ENCODE measurements around the gene ILK.

- TF ChIP-seq, protein P1, sequence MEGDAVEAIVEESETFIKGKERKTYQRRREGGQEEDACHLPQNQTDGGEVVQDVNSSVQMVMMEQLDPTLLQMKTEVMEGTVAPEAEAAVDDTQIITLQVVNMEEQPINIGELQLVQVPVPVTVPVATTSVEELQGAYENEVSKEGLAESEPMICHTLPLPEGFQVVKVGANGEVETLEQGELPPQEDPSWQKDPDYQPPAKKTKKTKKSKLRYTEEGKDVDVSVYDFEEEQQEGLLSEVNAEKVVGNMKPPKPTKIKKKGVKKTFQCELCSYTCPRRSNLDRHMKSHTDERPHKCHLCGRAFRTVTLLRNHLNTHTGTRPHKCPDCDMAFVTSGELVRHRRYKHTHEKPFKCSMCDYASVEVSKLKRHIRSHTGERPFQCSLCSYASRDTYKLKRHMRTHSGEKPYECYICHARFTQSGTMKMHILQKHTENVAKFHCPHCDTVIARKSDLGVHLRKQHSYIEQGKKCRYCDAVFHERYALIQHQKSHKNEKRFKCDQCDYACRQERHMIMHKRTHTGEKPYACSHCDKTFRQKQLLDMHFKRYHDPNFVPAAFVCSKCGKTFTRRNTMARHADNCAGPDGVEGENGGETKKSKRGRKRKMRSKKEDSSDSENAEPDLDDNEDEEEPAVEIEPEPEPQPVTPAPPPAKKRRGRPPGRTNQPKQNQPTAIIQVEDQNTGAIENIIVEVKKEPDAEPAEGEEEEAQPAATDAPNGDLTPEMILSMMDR (IDR thresholded peaks at IDR 0.05): no peak
- peak in 2 of 3 donors; percentile 6 to 54 for TF ChIP-seq POLR2AphosphoS5 (IDR thresholded peaks at IDR 0.05)
- no peak for TF ChIP-seq EP300 (IDR thresholded peaks at IDR 0.05; ENCODE audit: low read depth)
- no peak for TF ChIP-seq POLR2A (IDR thresholded peaks at IDR 0.05)
These were observed 7.8 kb downstream of the ILK start for GRCh38 chr11:6611092-6611962.
